GM18505 (cell line): ENCODE results near the gene RBM43.
A peak's percentile ranks its signal among the peaks of the same experiment; 100 is the strongest.
"Not testable (repeated sequence)": the region's sequence is repeated elsewhere in the genome, so short reads cannot be mapped to it uniquely, and the experiment has no call there.

Experiments
- ATAC-seq: cut with Tn5 transposase; IDR thresholded peaks from one replicate; pipeline ENCODE4 v1.9.1; 2021; ENCODE audit not compliant: unreplicated experiment
- POLR2A ChIP-seq: IDR thresholded peaks from 4 replicates; pipeline ENCODE4 v1.6.1; 2011; ENCODE audit warnings: borderline replicate concordance; ENCODE audit not compliant: insufficient read depth, insufficient read length; ENCODE audit errors: extremely low read depth

Gene RBM43

DNA sequence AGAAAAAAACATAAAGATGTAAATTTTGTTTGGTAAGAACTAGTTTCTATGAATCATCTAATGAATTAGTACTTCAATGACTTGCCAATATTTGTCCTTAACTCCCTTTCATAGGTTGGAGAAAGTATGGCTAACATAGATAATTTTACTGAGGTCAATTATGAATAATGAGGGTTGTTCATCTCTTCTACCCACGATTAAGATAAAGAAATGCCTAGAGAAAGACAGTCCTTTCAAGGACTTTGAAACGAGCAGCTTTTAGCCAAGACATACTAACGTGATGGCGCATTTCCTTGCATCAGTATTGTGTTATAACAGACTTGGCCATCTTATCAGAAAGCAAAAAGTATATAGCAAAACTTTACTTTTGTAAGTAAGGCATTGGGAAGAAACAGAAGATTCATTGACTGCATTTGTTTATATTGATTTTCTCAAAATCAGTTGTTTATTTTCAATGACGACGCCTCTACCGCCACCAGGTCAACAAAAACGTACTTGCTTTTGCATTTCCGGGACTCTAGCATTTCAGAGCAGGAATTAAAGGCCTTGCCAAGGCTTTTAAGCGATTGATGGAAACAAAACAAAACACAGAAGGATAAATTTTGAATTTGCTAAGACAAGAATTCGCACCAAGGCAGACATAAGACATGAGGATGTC lies 961 bp downstream of the RBM43 start:
- ATAC-seq: peak; percentile 4
- no peak for TF ChIP-seq POLR2A

DNA sequence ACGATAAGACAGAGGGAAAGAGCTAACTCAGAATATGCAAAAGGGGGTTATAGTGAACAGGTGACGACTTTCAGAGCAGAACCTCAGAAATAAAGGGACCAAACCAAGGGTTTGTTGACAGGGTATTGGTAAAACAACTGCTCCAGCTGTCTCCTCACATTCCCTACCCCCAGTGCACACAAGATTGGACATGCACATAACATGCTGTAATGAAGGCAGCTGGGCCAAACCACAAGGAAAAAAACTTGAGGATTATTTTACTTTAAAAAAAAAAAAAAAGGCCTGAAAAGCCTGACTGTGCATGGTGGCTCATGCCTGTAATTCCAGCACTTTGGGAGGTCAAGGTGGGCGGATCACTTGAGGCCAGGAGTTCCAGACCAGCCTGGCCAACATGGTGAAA lies 3.5 kb downstream of the RBM43 start:
- no peak for ATAC-seq
- TF ChIP-seq POLR2A: no peak

DNA sequence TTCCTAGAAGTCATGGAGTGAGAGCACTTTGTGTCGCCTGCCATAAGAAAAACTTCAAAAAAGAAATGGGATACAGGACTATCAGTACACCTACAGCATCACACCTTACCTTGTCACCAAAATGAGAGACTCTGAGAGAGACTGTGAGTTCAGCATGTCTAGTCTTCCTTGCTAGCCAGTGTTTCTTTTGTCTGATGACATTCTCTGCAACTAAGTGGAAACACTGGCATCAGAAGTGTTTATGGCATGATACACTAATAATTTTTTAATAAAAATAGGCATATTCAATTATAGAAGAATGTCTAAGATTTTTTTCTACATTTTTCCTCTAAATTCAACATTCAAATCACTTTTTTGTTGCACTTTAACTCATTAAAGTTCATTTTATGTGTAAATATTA lies 9.0 kb downstream of the RBM43 start:
- ATAC-seq: no peak
- no peak for TF ChIP-seq POLR2A

DNA sequence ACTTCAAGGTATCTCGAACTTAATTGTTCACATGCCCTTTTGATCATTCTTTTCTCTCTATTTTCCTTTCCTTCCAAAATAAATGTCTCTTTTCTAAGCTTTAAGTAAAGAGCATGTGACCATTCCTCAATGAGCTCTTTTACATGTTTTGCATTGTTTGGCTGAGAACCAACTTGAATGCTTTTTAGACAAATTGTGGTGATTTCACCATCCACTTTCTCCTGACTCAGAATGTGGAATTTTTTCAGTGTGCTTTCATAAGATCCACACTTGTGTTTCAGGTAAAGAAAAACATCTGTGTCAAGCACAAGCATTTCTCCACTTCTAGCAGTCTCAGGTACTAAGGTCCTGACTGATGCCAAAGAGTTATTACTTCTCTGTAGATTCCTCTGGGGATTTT lies 10.7 kb downstream of the RBM43 start:
- no peak for TF ChIP-seq POLR2A
- ATAC-seq: no peak

DNA sequence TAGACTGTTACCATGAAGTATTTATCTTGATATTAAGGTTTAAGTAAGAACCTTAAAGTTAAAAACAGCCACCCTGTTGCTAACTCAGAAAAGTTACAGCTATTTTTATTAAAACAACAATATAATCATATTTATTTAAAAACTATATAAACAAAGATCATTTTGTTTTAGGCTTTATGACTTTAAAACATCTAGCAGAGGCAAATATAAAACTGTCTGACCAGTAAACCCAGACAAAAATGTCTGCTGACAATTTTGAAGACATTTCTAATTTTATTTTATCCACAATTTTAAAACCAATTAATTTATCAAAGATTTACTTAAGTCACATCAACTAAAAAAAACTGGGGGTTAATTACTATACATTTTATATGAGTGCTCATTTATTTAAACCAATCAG lies 14.2 kb downstream of the RBM43 start:
- TF ChIP-seq POLR2A: no peak
- no peak for ATAC-seq

DNA sequence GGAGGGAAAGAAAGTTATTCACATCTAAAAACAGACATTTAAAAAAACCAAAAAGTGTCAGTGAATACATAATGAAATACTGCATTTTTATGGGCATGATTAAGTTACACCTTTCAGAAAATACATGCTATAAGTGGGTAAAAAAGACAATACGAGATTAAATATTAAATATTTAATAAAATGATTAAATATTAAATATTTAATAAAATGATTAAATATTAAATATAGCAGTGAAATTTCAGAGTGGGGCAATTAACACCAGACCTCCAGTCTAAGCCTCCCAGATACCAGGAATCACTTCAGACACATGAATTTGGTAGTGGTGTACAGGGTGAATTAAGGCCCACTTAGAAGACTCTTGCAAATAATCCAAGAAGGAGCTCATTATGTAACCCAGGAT lies 15.5 kb downstream of the RBM43 start:
- TF ChIP-seq POLR2A: no peak
- no peak for ATAC-seq

DNA sequence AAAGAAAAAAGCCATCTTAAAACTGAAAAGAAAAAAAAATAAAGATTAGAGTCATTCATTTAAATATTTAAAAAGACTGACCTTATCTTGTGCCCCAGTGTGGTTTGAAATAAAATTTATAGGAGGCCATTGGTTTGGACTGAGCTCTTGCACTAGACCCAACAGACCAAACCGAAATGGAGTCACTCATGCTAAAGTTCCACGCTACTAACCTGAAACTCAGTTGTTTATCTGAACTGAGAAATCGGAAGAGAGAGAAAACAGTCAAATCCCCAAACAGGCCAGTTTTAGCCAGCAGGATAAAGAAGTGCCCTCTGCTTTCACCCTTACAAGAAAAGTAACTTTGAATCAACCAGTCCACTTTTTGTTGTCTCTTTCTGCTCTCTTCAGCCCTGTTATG lies 18.2 kb downstream of the RBM43 start:
- no peak for TF ChIP-seq POLR2A
- no peak for ATAC-seq

DNA sequence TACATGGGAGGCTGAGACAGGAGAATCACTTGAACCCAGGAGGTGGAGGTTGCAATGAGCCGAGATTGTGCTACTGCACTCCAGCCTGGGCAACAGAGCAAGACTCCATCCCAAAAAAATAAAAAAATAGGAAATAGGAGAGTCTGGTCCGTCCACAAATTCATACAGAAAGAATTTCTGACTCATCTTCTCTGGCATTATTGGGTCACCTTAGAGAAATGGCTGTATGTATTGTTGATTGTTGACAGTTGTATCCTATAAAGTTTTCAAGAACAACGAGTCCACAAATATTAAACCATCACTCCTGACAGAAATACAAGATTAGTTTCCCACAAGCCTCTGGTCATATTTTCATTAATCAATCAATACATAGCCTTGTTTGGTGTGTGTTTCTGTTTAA lies 20.4 kb downstream of the RBM43 start:
- ATAC-seq: no peak
- TF ChIP-seq POLR2A: no peak

DNA sequence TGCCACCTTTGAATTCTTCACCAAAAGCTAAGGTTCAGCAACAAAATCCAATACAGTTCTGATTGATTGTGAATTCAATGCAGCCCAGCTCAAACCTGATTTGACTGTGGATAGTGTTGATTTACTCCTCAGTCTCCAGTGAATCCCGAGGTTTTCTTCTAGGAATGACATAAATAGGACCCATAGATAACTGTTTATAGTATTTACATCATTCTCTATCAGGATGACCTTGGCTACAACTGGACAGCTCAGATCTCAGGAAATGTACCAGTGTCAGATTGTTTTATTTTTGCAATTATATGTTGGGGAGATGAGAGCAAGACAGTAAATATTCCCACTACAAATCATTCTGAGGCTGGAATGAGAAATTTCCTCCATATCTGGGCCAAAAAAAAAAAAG lies 21.2 kb downstream of the RBM43 start:
- ATAC-seq: no peak
- TF ChIP-seq POLR2A: no peak

DNA sequence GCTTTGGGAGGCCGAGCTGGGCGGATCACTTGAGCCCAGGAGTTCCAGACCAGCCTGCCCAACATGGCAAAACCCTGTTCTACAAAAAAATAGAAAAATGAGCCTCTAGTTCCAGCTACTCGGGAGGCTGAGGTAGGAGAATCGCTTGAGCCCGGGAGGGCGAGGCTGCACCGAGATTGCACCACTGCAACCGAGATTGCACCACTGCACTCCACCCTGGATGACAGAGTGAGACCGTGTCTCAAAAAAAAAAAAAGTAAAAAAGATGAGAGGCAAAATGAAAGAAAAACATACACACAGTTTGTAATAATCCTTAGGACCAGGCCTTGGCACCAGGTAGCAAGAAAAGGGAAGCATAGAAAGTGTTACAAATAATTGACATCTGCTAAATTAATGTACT lies 22.0 kb downstream of the RBM43 start:
- TF ChIP-seq POLR2A: no peak
- no peak for ATAC-seq

DNA sequence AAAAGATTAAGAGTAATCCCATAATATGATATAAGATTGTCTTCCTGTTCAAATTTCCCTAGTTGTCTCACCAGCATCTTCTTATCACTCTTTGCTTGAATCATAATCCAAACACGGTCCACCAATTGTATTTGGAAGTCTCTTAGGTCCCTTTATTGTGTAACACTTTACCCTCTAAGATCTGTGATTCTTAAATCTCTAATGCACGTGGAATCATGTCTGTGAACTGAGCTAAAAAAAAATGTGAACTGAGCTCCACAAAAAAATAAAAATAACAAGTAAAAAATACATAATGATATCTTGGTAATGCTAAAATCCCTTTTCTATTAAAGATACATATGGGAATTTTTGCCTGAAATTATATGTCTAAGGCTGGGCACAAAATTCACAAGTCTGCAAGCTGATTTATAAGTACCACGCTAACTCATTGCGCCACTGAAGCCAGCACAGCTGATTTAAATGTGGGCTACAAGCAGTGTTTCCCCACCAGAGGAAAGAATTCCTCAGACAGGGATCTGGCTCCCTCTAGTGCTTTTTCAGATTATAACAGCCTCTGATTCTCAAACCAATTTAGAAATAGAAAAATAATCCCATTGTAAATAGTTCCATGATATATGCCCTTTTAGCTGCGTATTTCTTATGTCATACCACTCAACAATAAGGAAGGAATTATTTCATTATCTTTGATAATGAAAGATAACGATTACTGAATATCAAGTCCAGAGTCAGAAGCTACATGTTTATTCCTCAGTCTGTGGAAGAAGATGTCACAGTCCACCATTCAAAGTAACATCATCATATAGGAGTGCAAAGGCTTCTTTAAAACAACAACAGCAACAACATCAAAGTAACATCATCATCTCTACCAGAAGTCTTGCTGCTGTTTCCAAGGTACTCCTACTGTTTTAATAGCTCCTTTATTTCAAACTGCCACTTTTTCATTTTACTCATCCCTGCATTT lies 22.9 kb downstream of the RBM43 start:
- TF ChIP-seq POLR2A: no peak
- ATAC-seq: peak; percentile 83

DNA sequence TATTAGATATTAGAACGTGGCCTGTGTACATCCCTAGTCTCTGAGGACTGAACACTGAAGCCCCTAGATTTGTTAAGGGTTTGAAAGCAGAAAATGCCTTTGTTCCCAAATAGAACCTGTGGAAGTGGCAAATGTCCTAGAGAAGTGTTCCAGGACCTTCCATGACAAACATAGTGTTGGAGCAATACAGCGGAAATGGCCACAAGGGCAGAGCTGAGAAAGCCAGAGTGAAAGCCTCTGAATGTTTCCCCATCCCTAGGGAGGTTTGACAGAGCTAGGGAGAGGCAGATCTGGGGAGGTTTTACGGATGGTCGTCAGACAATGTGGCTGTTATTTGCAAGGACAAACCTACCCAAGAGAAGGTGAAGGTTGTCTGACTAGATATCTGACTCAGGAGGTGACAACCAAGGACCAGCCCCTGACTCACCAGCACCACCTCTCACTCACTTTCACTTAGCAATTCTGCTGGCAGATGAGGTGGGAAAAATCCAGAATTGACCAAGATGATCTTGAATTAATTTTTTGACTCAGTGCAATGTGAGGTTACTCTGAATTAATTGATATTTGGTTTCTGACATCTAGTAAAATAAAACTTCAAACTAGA lies 24.1 kb downstream of the RBM43 start:
- no peak for ATAC-seq
- no peak for TF ChIP-seq POLR2A

DNA sequence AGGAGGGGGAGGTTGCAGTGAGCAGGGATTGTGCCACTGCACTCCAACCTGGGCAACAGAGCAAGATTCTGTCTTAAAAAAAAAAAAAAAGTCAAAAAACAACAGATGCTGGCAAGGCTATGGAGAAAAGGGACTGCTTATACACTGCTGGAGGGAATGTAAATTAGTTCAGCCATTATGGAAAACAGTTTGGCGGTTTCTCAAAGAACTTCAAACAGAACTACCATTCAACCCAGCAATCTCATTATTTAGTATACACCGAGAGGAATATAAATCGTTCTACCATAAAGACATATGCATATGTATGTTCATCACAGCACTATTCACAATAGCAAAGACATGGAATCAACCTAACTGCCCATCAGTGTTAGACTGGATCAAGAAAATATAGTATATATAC lies 27.9 kb downstream of the RBM43 start:
- not testable (repeated sequence) for ATAC-seq

DNA sequence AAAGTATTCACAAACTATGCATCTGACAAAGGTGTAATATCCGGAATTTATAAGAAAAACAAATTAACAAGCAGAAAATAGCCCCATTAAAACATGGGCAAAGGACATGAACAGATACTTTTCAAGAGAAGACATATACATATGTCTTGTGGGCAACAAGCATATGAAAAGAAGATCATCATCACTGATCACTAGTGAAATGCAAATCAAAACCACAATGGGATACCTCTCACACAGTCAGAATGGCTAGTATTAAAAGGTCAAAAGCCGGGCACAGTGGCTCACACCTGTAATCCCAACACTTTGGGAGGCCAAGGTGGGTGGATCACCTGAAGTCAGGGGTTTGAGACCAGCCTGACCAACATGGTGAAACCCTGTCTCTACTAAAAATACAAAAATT lies 28.4 kb downstream of the RBM43 start:
- ATAC-seq: not testable (repeated sequence)
